HG02642 (cell line): ENCODE results near the gene SUMO2.
A peak's percentile ranks its signal among the peaks of the same experiment; 100 is the strongest.
"Not testable (repeated sequence)": the region's sequence is repeated elsewhere in the genome, so short reads cannot be mapped to it uniquely, and the experiment has no call there.

Experiments used
- ATAC-seq: cut with Tn5 transposase; IDR thresholded peaks from one replicate; pipeline ENCODE4 v1.9.1; 2021; ENCODE audit warnings: mild to moderate bottlenecking; ENCODE audit not compliant: unreplicated experiment, poor library complexity

The SUMO2 gene

GRCh38 chr17:75182569-75183436 is at the start of gene SUMO2:
TSS of gene SUMO2 (minus strand) at chr17:75182959. CDS start at chr17:75182834, 125 bp downstream.
- ATAC-seq, result peak; percentile 80

GRCh38 chr17:75231741-75232464 is 49.1 kb upstream of the SUMO2 start:
- ATAC-seq, result no peak

- ATAC-seq, result no peak
Measured at GRCh38 chr17:75231071-75231470, 48.3 kb upstream of the SUMO2 start.

GRCh38 chr17:75228847-75229246 is 46.1 kb upstream of the SUMO2 start:
- no peak for ATAC-seq

GRCh38 chr17:75228305-75228704 is 45.5 kb upstream of the SUMO2 start:
- no peak for ATAC-seq

GRCh38 chr17:75227729-75228128 is 45.0 kb upstream of the SUMO2 start:
- ATAC-seq, result no peak

- no peak for ATAC-seq
Measured at GRCh38 chr17:75225016-75225415, 42.3 kb upstream of the SUMO2 start.

GRCh38 chr17:75219815-75220214 is 37.1 kb upstream of the SUMO2 start:
- ATAC-seq, result no peak

- no peak for ATAC-seq
Measured at GRCh38 chr17:75218131-75218530, 35.4 kb upstream of the SUMO2 start.

GRCh38 chr17:75209061-75209460 is 26.3 kb upstream of the SUMO2 start:
- ATAC-seq, result no peak

- ATAC-seq, result no peak
Measured at GRCh38 chr17:75208161-75208560, 25.4 kb upstream of the SUMO2 start.

- no peak for ATAC-seq
Measured at GRCh38 chr17:75207760-75208159, 25.0 kb upstream of the SUMO2 start.

- ATAC-seq, result not testable (repeated sequence)
Measured at GRCh38 chr17:75207050-75207407, 24.3 kb upstream of the SUMO2 start.

- ATAC-seq, result peak; percentile 20
Measured at GRCh38 chr17:75205793-75206163, 23.0 kb upstream of the SUMO2 start.

- peak; percentile 82 for ATAC-seq
Measured at GRCh38 chr17:75205037-75205792, 22.5 kb upstream of the SUMO2 start, which contains the start of gene NUP85. TSS of gene NUP85 (plus strand) at chr17:75205679. CDS start at chr17:75205762, 83 bp downstream.

GRCh38 chr17:75199886-75200618 is 17.3 kb upstream of the SUMO2 start:
- no peak for ATAC-seq

- ATAC-seq, result no peak
Measured at GRCh38 chr17:75194879-75195278, 12.1 kb upstream of the SUMO2 start.

- no peak for ATAC-seq
Measured at GRCh38 chr17:75191584-75191983, 8.8 kb upstream of the SUMO2 start.

- ATAC-seq, result no peak
Measured at GRCh38 chr17:75188614-75189013, 5.9 kb upstream of the SUMO2 start.
